DND-41 (cell line): ENCODE results near the gene PSMD6.

Source experiments
- EZH2 ChIP-seq: IDR thresholded peaks from 3 replicates; pipeline ENCODE4 v1.6.1; 2012; ENCODE audit warnings: borderline replicate concordance, low read depth, mild to moderate bottlenecking, moderate library complexity, low read length, inconsistent platforms; ENCODE audit not compliant: severe bottlenecking
- TF ChIP-seq, protein P1 (sequence below): IDR thresholded peaks from 2 replicates; pipeline ENCODE4 v1.5.1; 2012; ENCODE audit warnings: borderline replicate concordance, low read length, moderate library complexity, mild to moderate bottlenecking; ENCODE audit not compliant: poor library complexity, severe bottlenecking; ENCODE audit errors: extremely low read depth

GRCh38 chr3:63993653-63994079 lies 29.6 kb downstream of the PSMD6 start:
- TF ChIP-seq, protein P1, sequence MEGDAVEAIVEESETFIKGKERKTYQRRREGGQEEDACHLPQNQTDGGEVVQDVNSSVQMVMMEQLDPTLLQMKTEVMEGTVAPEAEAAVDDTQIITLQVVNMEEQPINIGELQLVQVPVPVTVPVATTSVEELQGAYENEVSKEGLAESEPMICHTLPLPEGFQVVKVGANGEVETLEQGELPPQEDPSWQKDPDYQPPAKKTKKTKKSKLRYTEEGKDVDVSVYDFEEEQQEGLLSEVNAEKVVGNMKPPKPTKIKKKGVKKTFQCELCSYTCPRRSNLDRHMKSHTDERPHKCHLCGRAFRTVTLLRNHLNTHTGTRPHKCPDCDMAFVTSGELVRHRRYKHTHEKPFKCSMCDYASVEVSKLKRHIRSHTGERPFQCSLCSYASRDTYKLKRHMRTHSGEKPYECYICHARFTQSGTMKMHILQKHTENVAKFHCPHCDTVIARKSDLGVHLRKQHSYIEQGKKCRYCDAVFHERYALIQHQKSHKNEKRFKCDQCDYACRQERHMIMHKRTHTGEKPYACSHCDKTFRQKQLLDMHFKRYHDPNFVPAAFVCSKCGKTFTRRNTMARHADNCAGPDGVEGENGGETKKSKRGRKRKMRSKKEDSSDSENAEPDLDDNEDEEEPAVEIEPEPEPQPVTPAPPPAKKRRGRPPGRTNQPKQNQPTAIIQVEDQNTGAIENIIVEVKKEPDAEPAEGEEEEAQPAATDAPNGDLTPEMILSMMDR = peak; percentile 87
- no peak for TF ChIP-seq EZH2
